Measurements from ENCODE around the gene AP3S1.
A peak's percentile ranks its signal among the peaks of the same experiment; 100 is the strongest.

AP3S1 gene

GRCh38 chr5:115869256-115869795 lies 27.6 kb downstream of the AP3S1 start:
- POLR2A ChIA-PET: no interaction called here
- Histone ChIP-seq H3K4me1 (ENCODE audit: control insufficient read depth, insufficient read depth, low read length) (peaks cover 11% of the 10 kb centered on the region), H3K27ac (ENCODE audit: extremely low read depth, low read depth, low read length) (no peak overlapping the region), H3K36me3 (ENCODE audit: control insufficient read depth in 2 of 2, insufficient read depth in 1 of 2, low read length in 2 of 2) (peaks cover 7 to 18% of the 10 kb centered on the region in 2 experiments), H3K9me3 (ENCODE audit: control insufficient read depth, insufficient read depth, low read depth, low read length) (no peaks in the 10 kb centered on the region), H3K4me3 (ENCODE audit: low read depth, low read length) (no peak overlapping the region)
- CTCF ChIA-PET: interaction anchor here (0.7 kb wide), 1 partner anchor 10 kb away, joined by 5 read pairs; no protein-coding TSS in a partner anchor
- 0 out of 2 replicates have a peak, but pooled peaks have one; percentile 22 for TF ChIP-seq ZXDB (tag by site-specific recombination; IDR thresholded peaks at IDR 0.05)
- peak; percentile 32; the same call in 1 of the 2 replicates for TF ChIP-seq FEZF1 (tag by site-specific recombination; IDR thresholded peaks at IDR 0.05)
- TF ChIP-seq ZNF423 (tag by site-specific recombination; IDR thresholded peaks at IDR 0.05): no peak

- H3K4me3 ChIP-seq (ENCODE audit: low read depth, low read length): no peak overlapping the region
- no peaks in the 10 kb centered on the region for H3K9me3 ChIP-seq (ENCODE audit: control insufficient read depth, insufficient read depth, low read depth, low read length)
- ChIA-PET POLR2A (interaction anchor here (0.9 kb wide), 1 partner anchor 29 kb away, joined by 3 read pairs; no protein-coding TSS in a partner anchor), CTCF (no interaction called here)
- H3K27ac ChIP-seq (ENCODE audit: extremely low read depth, low read depth, low read length): no peak overlapping the region
- TF ChIP-seq ZNF600 (tag by site-specific recombination; IDR thresholded peaks at IDR 0.05) (no peak), BCL11A (tag by site-specific recombination; IDR thresholded peaks at IDR 0.05; ENCODE audit: low read depth) (no peak), ZNF133 (tag by site-specific recombination; IDR thresholded peaks at IDR 0.05) (no peak), ZNF146 (tag by site-specific recombination; IDR thresholded peaks at IDR 0.05) (no peak), ZBTB8A (tag by site-specific recombination; IDR thresholded peaks at IDR 0.05) (no peak)
- peaks cover 7 to 21% of the 10 kb centered on the region in 2 experiments for H3K36me3 ChIP-seq (ENCODE audit: control insufficient read depth in 2 of 2, insufficient read depth in 1 of 2, low read length in 2 of 2)
- H3K4me1 ChIP-seq (ENCODE audit: control insufficient read depth, insufficient read depth, low read length): peaks cover 11% of the 10 kb centered on the region
These were observed 30.7 kb downstream of the AP3S1 start for GRCh38 chr5:115872447-115872846.

GRCh38 chr5:115873392-115873791 lies 31.7 kb downstream of the AP3S1 start:
- POLR2A ChIA-PET: no interaction called here
- no peaks in the 10 kb centered on the region for H3K9me3 ChIP-seq (ENCODE audit: control insufficient read depth, insufficient read depth, low read depth, low read length)
- CTCF ChIA-PET: interaction anchor here (0.6 to 0.8 kb wide), 3 partner anchors 10 to 622 kb away, joined by 3 read pairs; no protein-coding TSS in a partner anchor
- peaks cover 7 to 21% of the 10 kb centered on the region in 2 experiments for H3K36me3 ChIP-seq (ENCODE audit: control insufficient read depth in 2 of 2, insufficient read depth in 1 of 2, low read length in 2 of 2)
- no peak overlapping the region for H3K27ac ChIP-seq (ENCODE audit: extremely low read depth, low read depth, low read length)
- no peak overlapping the region for H3K4me3 ChIP-seq (ENCODE audit: low read depth, low read length)
- H3K4me1 ChIP-seq (ENCODE audit: control insufficient read depth, insufficient read depth, low read length): peaks cover 11% of the 10 kb centered on the region
- peak; percentile 94 for TF ChIP-seq INSM2 (tag by site-specific recombination; IDR thresholded peaks at IDR 0.05)
- TF ChIP-seq REST (tag by site-specific recombination; IDR thresholded peaks at IDR 0.05): no peak
- TF ChIP-seq KLF8 (tag by site-specific recombination; IDR thresholded peaks at IDR 0.05): 0 out of 2 replicates have a peak, but pooled peaks have one; percentile 22
- no peak for TF ChIP-seq ZNF530 (tag by site-specific recombination; IDR thresholded peaks at IDR 0.05; ENCODE audit: low read depth)
- TF ChIP-seq ZSCAN23 (tag by site-specific recombination; IDR thresholded peaks at IDR 0.05): 0 out of 2 replicates have a peak, but pooled peaks have one; percentile 34
- TF ChIP-seq ZNF513 (tag by site-specific recombination; IDR thresholded peaks at IDR 0.05): no peak
- peak; percentile 22; the same call in 1 of the 2 replicates for TF ChIP-seq TRIM28 (IDR thresholded peaks at IDR 0.05; ENCODE audit: borderline replicate concordance, low read length)
- TF ChIP-seq OVOL3 (tag by site-specific recombination; IDR thresholded peaks at IDR 0.05): peak; percentile 72; the same call in 1 of the 2 replicates
- TF ChIP-seq ZNF488 (tag by site-specific recombination; IDR thresholded peaks at IDR 0.05): 0 out of 2 replicates have a peak, but pooled peaks have one; percentile 47
- no peak; the same call in 1 of the 2 replicates for TF ChIP-seq SP3 (tag by site-specific recombination; IDR thresholded peaks at IDR 0.05)
- TF ChIP-seq HOXC10 (CRISPR knock-in tag; IDR thresholded peaks at IDR 0.05): no peak
- TF ChIP-seq ATF2 (tag by site-specific recombination; IDR thresholded peaks at IDR 0.05; ENCODE audit: low read depth): 0 out of 2 replicates have a peak, but pooled peaks have one; percentile 34
- TF ChIP-seq ZSCAN30 (tag by site-specific recombination; IDR thresholded peaks at IDR 0.05): peak; percentile 100
- TF ChIP-seq ZIC2 (tag by site-specific recombination; IDR thresholded peaks at IDR 0.05): no peak

Measured in HEK293 (cell line).